Hippocampal formation (tissue), 2 donors: Measurements from ENCODE around the gene SBNO2.

Experiments used
- DNase-seq, 2 donors: peaks; one replicate each; lab custom pipeline; 2025; lab: John Stamatoyannopoulos, UW

SBNO2 gene, protein sequence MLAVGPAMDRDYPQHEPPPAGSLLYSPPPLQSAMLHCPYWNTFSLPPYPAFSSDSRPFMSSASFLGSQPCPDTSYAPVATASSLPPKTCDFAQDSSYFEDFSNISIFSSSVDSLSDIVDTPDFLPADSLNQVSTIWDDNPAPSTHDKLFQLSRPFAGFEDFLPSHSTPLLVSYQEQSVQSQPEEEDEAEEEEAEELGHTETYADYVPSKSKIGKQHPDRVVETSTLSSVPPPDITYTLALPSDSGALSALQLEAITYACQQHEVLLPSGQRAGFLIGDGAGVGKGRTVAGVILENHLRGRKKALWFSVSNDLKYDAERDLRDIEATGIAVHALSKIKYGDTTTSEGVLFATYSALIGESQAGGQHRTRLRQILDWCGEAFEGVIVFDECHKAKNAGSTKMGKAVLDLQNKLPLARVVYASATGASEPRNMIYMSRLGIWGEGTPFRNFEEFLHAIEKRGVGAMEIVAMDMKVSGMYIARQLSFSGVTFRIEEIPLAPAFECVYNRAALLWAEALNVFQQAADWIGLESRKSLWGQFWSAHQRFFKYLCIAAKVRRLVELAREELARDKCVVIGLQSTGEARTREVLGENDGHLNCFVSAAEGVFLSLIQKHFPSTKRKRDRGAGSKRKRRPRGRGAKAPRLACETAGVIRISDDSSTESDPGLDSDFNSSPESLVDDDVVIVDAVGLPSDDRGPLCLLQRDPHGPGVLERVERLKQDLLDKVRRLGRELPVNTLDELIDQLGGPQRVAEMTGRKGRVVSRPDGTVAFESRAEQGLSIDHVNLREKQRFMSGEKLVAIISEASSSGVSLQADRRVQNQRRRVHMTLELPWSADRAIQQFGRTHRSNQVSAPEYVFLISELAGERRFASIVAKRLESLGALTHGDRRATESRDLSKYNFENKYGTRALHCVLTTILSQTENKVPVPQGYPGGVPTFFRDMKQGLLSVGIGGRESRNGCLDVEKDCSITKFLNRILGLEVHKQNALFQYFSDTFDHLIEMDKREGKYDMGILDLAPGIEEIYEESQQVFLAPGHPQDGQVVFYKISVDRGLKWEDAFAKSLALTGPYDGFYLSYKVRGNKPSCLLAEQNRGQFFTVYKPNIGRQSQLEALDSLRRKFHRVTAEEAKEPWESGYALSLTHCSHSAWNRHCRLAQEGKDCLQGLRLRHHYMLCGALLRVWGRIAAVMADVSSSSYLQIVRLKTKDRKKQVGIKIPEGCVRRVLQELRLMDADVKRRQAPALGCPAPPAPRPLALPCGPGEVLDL (N-terminal part only)

DNA sequence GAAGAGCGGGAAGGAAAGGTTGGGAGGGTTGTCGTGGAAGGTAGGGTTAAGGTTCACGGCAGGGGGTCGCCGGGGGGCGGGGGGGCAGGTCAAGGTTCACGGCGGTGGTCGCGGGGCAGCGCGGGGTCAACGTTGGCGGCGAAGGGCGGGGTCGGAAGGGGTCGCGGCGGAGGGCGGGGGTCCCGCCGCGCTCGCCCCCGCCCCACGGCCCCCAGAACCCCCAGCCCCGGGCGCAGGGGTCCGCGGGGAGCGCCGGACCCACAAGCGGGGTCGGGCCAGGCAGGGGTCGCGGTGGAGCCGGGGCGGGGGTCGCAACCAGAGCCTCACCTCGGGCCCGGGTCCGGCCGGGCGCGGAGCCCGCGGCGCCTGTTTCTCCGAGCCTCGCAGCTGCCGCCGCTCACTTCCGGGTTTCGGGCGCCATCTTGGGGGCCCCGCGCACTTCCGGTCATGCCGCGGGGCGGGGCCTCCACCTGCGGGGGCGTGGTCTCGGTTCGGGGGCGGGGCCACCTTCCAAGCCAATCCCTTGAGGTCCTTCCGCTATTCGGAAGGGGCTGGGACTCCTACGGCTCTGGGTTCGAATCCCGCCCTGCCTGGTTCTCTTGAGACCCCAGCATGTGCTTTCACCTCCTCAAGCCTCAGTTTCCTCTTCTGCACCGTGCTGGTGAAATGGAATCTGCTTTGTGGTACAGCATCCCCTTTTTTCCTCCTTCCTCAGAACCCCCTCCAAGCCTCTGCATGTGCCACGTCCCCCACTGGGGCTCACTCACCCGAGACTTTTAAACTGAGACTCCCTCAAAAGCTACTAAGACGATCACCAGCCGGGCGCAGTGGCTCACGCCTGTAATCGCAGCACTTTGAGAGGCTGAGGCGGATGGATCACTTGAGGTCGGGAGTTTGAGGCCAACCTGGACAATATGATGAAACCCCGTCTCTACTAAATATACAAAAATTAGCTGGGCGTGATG is at the start of gene SBNO2:
SBNO2 (minus strand) TSS at position 424 of the 965 bp plus-strand sequence. CDS start 19,992 bp downstream, outside the sequence.
- peak in 1 of 2 donors; percentile 63 for DNase-seq

DNA sequence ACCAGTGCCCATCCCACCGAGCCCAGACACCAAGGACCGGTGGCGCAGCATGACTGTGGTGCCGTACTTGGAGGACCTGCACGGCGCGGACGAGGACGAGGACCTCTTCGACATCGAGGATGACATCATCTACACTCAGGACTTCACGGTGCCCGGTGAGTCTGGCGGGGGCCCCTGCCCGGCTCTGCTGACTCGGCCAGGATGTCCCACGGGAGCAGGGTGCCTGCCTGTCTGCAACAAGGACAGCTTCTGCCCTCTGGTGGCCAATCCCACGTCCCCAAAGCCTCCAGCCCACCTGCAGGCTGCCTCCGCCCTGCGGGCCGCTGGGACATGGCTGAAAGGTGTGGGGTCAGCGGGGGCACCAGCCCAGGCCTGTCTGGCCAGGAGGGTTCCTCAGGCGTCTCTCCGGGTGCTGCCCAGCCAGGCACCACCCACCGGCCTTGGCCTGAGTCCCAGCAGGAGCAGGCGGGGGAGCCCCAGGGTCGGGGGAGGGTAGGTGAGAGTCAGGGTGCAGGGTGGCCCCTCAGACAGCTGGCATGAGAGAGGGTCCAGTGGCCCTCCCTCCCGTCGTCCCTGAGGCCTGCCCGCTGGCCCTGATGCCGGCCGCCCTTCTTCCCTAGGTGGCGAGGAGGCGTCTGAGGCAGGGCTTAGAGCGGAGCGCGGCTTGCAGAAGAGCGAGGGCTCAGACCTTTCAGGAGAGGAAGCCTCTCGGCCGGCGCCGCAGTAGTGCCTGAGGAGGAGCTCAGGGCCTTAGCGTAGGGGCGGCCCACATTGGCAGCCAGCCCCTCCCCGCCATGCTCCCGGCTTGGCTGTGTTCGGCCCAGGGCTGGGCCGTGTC is 49.2 kb upstream of the SBNO2 start:
- no peak for DNase-seq

DNA sequence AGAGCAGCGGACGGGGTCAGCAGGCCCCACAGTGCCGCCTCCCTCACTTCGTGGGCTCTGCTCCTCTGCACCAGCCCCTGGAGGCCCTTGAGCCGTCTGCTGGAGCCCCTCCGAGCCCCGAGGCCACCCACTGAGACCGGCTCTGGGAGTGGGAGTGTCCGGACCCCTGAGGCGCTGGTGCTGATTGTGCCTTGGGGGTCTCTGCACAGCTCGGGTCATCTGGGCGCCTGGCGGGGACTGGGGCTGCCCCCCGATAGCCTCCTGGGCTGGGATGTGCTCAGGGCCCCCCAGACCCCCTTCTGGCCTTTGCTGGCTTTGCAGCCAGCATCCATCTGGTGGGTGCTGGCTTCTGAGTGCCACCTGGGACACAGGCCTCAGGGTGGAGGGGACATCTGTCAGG is 48.3 kb upstream of the SBNO2 start:
- no peak for DNase-seq

DNA sequence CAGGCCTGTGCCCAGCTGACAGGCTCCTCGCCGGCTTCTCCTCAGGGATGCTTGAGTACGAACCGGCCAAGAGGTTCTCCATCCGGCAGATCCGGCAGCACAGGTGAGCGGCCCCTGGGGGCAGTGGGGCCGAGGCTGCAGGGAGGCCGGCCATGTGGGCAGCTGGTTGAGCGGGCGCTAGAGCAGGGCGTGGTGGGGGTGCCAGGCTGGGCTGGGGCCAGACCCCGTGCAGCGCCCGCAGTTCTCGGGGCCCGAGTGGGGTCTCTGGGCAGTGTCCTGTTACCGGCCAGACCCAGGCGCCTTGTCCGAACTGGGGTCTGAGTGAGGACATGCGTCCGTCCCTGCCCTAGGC is 47.8 kb upstream of the SBNO2 start:
- DNase-seq = no peak

DNA sequence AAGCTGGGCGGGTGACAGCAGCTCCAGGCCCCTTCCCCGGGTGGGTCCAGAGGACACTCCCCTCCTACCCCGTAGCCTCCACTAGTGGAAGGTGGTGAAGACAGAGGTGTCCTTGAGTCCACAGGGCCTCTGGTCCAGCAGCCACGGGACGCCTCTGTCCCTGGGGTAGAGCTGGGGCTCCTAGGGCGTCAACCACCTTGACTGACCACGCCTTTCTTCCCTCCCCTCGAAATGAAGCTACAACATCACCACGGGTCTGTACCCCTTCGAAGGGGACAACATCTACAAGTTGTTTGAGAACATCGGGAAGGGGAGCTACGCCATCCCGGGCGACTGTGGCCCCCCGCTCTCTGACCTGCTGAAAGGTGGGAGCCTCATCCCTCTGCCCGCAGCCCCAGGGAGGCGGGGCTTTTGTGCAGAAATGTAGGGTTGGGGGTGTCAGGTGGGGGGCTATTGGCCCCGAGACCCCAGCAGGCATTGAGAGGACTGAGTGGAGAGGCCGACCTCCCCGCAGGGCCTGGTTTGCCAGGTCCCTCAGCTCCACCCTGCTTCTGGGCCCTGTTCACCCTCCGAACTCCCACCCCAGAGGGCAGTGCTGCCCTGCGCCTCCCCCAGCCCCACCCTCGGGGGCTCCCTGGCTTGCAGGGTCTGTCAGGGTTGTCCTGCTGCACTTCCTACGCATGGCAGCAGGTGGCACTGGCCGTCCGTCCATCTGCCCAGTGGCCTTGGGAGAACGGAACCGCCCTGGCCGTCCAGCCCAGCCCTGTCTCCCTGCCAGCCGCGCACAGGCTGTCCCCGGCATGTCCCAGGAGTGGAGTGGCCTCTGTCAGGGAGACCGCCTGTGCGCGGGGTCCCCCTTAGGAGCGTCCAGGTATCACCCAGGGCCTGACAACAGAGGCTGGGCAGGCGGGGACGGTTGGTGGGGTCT is 47.2 kb upstream of the SBNO2 start:
- peak; percentile 27 to 46 for DNase-seq

DNA sequence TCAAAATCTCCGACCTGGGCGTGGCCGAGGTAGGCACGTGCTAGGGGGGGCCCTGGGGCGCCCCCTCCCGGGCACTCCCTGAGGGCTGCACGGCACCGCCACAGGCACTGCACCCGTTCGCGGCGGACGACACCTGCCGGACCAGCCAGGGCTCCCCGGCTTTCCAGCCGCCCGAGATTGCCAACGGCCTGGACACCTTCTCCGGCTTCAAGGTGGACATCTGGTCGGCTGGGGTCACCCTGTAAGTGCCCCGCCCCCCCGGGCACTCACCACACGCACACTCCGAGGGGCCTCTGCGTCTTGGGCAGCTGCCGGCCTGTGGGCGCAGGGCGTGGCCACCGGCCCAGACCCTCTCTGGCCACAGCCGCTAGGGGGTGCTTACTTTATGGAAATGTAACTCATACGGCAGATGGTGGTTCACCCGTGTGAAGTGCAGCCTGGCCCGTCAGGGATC is 46.4 kb upstream of the SBNO2 start:
- DNase-seq = no peak

DNA sequence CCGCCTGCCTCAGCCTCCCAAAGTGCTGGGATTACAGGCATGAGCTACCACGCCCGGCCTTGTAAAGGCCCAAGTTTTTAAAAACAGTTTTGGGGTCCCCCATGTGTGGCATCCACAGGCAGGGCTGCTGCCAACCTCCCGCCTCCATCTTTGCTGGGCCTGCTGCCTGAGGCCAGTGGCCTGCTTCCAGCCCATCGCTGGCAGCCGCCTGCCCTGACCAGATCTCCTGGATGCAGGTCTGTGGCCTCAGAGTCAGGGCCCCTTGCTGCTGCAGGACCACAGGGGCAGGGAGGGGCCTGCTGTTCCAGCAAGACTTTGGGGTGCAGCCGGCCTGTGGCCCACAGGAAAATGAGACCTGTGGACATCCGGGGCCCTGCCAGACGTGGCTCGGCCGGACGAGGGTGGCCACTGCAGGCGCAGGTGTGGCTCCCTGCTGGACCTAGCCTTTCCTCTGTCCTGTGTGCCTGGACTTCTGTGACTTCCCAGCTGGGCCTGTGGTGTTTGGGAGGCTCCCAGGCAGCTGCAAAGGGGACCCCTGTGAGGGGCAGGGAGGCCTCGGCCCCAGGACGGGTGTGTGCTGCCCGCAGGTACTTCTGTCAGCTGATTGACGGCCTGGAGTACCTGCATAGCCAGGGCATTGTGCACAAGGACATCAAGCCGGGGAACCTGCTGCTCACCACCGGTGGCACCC is 45.9 kb upstream of the SBNO2 start:
- DNase-seq = no peak

DNA sequence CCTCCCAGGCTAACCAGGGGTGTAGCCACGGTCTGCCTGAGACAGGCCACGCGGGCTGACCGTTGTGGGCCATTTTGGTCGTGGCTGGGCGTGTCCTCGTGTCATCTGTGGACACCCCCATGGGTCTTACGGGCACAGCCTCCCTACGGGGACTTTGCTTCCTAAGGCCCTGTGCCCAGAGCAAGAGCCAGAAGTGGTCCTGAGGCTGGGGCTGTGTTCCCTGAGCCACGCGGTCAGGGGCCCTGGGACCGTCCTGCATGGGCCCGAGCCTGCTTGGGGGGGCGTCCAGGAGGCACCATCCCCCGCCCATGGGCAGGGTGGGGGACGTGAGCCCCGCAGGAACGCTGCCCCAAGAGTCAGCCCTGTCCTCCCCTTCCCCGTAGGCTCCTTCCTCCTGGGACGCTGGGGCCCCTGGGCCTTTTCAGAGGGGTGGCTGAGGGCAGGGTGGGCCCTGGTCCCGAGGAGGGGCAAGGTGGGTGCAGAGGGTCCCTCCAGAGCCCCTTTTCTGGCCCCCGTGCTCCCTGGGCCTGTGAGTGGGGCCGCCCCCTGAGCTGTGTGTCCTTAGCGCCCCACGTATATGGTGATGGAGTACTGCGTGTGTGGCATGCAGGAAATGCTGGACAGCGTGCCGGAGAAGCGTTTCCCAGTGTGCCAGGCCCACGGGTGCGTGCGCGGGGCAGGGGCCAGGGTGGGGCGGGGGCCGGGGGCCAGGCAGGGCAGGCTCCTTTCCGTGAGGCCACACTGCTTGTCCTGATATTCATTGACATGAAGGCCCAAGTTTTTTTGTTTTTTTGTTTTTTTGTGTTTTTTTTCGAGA is 44.9 kb upstream of the SBNO2 start:
- DNase-seq = no peak

DNA sequence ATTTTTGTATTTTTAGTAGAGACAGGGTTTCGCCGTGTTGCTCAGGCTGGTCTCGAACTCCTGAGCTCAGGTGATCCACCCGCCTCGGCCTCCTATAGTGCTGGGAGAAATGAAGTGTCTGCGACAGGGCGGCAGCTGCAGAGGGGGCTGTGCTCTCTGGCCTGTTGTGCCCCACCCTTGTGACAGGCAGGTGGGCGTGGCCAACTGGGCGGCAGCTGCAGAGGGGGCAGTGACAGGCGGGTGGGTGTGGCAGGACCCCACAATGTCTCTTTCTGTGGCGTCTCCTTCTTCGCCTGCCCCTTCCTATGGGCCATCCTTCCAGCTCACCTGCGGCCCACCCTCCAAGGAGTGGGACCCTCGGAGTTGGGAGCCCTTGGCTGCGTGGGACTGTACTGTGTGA is 43.3 kb upstream of the SBNO2 start:
- no peak for DNase-seq

DNA sequence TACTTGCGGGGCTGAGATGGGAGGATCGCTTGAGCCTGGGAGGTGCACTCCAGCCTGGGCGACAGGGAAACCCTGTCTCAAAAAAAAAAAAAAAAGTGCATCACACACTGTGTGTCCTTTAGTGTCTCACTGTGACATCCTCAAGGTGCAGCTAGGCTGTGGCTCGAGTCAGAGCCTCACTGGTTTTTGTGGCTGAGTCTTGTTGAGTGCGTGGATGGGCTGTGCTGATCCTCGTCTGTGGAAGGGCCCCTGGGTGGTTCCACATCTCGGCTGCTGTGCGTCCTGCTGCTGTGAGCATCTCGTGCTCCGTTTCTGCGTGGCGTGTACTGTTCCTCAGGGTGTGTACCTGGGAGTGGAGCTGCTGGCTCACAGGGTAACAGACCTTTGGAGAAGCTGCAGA is 42.7 kb upstream of the SBNO2 start:
- DNase-seq = no peak

DNA sequence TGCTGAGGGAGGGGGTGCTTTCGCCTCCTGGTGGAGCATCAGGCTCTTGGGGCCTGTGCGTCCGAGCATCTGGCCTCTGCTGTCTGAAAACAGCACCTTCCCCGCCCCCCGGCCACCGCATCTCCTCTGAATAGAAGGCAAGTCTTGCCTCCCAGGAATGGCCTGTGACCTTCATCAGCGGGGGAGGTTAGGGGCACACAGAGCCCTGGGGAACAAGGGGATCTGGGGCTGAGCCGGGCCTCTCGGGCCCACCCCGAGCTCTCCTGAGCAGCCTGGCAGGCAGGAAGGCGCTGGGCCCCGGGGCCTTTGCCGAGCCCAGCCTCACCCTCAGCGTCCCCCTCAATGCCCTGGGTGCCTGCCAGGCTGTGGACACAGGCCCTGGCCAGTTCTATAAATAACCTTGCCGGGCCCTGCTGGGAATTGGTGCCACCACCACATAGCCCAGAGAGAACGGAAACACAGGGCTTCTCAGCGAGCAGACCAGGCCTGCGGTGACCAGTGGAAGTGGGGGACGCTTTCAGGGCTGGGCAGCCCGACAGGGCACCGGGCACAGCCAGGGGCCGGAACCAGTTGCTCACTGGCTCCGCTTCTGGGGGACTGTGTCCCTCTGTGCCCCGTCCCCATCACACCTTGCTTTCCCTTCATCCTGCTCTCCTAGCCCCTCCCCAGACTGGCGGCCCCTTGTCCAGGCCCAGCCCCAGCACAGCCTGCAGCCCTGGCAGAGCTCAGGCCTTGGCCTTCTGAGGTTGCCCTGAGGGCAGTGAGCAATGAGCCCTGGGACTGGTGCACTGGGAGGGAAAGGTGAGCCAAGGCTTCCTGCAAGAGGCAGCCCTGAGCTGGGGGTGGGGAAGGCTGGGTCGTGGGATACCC is 41.0 kb upstream of the SBNO2 start:
- DNase-seq = peak in 1 of 2 donors; percentile 58

DNA sequence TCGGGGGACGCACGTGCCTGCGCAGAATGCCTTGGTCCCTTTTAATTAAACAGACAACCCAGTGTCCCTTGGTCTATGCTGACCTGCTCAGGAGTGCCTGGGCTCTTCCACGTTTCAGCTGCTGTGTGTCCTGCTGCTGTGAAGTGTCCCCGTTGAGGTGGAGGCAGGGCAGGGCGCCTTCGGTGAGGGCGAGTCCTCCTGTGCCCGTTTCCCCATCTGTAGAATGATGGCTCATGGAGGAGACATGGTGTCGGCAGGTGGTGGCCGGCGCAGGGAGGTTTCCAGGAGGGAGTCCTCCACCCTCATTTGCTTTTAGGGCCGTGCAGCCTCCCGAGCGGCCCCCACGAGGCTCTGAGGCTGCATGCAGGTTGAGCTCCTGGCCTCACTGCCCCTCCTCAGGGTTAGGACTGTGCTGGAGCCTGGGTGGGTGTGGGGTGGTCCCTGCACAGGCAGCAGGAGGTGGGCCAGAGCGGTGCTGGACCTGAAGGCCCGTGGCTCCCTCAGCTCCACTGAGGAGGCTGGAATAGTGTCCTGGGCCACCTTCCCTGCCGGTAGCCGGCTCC is 40.3 kb upstream of the SBNO2 start:
- no peak for DNase-seq

DNA sequence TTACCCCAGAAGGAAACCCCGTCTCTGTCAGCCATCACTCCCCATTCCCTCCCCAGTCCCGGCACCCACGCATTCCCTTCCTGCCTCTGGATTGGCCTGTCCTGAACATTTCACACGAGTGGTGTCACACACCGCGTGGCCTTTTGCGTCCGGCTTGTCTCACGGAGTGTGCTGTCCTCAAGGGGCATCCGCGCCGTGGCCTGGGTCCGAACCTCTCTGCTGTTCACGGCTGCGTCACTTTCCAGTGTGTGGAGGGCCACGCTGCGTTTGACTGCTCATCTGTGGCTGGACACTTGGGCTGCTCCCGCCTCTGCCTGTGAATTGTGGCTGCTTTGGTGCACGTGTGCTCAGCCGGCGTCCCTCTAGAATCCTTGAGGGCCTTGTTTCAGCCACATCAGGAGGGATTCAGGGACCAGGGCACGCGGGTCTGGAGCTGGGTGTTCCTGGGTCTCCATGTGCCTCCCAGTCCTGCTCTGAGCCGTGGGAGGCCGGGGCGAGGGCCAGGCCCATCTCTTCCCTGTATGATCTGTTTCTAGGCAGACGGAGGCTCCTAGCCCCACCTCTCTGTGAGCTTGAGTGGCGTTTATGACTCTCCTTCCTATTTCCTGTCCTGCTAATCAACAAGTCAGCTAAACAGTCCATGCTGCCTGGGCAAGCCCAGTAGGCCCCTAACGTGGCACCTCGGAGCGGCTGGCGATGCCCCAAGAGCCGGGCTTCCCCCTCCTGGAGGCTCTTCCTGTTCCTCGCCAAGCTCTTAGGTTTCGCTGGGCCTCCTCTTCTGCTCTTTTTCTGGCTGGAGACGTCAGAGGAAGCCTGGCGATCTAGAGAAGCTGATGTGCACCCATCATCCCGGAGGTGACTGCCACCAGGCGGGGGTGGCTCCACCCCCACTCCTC is 39.6 kb upstream of the SBNO2 start:
- DNase-seq = peak in 1 of 2 donors; percentile 41

DNA sequence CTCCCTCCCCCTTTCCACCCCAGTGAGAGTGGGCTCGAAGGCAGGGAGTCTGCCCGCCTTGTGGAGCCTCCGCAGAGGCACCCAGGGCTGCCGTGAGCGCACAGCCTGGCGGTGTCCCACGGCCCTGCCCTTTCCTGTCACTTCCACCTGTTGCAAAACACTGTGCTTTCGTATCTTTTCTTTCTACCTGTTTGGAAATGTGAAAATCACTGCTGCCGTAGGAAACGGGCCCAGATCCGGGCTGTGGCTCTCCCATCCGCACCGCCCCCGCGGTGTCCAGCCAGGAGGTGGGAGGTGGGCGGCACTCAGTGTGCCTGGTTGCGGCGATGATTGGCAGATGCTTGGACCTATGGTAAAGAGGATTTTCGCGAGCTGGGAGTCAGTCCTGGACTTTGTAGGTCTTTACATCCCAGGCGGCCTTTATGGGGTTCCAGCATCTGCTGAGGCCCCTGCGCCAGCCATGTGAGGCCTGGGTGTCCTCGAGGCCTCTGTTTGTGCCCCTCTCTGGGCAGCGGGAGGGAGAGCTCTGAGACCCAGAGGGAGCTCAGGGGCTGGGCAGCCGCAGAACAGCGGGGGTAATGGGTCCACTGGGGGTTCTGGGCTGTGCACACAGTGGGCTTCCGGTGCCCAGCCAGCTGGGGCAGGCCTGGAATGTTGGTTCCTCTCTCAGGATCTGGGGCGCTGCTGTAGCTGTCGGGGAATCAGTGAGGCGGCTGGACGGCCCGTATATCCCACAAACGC is 37.6 kb upstream of the SBNO2 start:
- no peak for DNase-seq

DNA sequence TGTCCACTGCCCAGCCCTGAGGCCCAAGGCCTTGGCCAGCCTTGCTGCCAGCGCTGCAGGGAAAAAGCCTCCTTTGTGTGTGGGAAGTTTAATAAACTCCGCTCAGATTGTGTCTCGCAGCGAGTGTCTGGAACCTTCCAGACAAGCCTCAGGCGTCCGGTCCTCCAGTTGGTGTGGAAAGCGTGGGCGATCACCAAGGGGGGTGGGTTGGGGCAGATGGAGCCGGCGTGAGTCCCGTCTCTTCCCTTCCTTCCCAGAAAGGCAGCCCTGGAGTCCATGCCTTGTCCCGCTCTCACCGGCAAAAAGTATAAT is 36.1 kb upstream of the SBNO2 start:
- peak; percentile 69 to 71 for DNase-seq
